ENCODE results near the gene PAX7.

DNA sequence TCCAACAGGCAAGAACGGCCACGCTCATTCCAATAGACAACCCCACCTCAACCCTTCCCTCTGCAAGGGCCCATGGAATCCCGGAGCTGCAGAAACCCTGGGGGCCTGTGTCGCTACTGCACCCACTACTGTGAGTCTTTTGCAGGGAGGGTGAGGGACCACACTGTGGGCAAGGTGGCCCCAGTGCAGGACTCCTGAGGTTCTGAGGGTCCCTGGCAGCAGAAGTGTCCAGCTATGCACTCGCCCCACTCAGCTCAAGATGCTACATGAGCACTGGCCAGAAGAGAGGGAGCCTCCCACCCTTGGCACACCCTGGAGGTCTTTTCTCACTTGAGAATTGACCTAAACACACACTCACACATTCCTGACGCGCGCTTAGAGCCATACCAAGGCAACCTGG is 2.1 kb upstream of the PAX7 start:
- TF ChIP-seq POLR2A (IDR thresholded peaks at IDR 0.05; ENCODE audit: low read depth, low read length) (no peak), EZH2 (IDR thresholded peaks at IDR 0.05; ENCODE audit: borderline replicate concordance, low read depth, low read length, severe bottlenecking) (no peak), JUN (IDR thresholded peaks at IDR 0.05; ENCODE audit: borderline replicate concordance, insufficient read depth, insufficient read length, low read depth) (no peak), MAX (IDR thresholded peaks at IDR 0.05; ENCODE audit: insufficient read depth, insufficient read length) (no peak)
- TF ChIP-seq, protein P1, sequence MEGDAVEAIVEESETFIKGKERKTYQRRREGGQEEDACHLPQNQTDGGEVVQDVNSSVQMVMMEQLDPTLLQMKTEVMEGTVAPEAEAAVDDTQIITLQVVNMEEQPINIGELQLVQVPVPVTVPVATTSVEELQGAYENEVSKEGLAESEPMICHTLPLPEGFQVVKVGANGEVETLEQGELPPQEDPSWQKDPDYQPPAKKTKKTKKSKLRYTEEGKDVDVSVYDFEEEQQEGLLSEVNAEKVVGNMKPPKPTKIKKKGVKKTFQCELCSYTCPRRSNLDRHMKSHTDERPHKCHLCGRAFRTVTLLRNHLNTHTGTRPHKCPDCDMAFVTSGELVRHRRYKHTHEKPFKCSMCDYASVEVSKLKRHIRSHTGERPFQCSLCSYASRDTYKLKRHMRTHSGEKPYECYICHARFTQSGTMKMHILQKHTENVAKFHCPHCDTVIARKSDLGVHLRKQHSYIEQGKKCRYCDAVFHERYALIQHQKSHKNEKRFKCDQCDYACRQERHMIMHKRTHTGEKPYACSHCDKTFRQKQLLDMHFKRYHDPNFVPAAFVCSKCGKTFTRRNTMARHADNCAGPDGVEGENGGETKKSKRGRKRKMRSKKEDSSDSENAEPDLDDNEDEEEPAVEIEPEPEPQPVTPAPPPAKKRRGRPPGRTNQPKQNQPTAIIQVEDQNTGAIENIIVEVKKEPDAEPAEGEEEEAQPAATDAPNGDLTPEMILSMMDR (IDR thresholded peaks at IDR 0.05; ENCODE audit: extremely low read depth in 1 of 2, insufficient read depth in 1 of 2, low read depth in 1 of 2, low read length in 2 of 2) = no peak
